Activated naive CD4-positive, alpha-beta T cell treated with anti-CD3 and anti-CD28 coated beads, Interleukin-2, amount 50 U/mL, for 72 hours (primary cell): ENCODE measurements around the gene BEX2. TPM values are rescaled to one million over a fixed set of nuclear protein-coding genes. Genes with fewer than 3 reads are reported as not detected.

Source experiments
- ATAC-seq, 2 donors: fragments of 150-1000 bp; cut with Tn5 transposase; 2 replicates each; pipeline ENCODE4 v1.10.0; 2021; ENCODE audit warnings: mild to moderate bottlenecking in 2 of 2, moderate library complexity in 2 of 2
- DNase-seq, 2 donors: peaks; one replicate each; pipeline ENCODE4 v3.0.0; 2021 to 2022; ENCODE audit warnings: low spot score in 2 of 2
- H3K27ac Mint-ChIP-seq, 2 donors: one replicate each; pipeline ENCODE4 v1.8.0; 2022; ENCODE audit warnings: mild to moderate bottlenecking in 2 of 2, mixed read lengths in 2 of 2
- H3K36me3 Mint-ChIP-seq, 2 donors: one replicate each; pipeline ENCODE4 v1.8.0; 2022; ENCODE audit warnings: mixed read lengths in 2 of 2
- H3K9me3 Mint-ChIP-seq, 2 donors: one replicate each; pipeline ENCODE4 v1.8.0; 2022; ENCODE audit warnings: mixed read lengths in 2 of 2
- total RNA-seq, 2 donors: library from RNA; stranded (reverse); gene quantifications; one replicate each; pipeline ENCODE4 v1.2.3, GENCODE V29; 2022

The BEX2 gene
- total RNA-seq, 2 donors from 2014 or later = 11.9 to 16.4 TPM

DNA sequence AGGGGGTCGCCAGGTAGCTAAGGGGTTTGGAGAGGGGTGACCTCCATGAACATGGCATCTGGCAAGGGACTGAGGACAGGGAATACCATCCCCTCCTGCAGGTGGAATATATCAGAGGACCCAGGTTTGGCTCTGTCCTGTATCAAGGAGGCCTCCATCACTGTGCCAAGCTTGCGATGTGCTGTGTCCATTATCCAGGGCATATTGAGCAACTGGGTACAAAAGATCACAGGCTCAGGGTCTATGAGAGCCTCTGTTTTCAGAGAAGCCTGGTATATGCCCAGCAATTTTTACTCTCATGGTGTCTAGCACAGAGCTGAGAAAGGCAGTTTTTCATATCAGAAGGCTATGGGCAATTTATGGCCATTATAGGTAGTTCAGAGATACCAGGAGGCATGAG is 17.7 kb downstream of the BEX2 start:
- no peaks in the 10 kb centered on the region for H3K36me3 Mint-ChIP-seq
- ATAC-seq (no peak), DNase-seq (no peak)
- no peaks in the 10 kb centered on the region for H3K9me3 Mint-ChIP-seq
- H3K27ac Mint-ChIP-seq = no peak overlapping the region

GRCh38 chrX:103279624-103280023 is 31.2 kb downstream of the BEX2 start:
- H3K9me3 Mint-ChIP-seq = no peaks in the 10 kb centered on the region
- no peaks in the 10 kb centered on the region for H3K36me3 Mint-ChIP-seq
- DNase-seq (no peak), ATAC-seq (no peak)
- no peak overlapping the region for H3K27ac Mint-ChIP-seq

GRCh38 chrX:103276581-103277002 is 34.2 kb downstream of the BEX2 start, which contains the start of gene TCEAL5:
TSS of gene TCEAL5 (minus strand) at chrX:103276750. CDS start at chrX:103274563, 2,187 bp downstream.
- H3K9me3 Mint-ChIP-seq = no peaks in the 10 kb centered on the region
- DNase-seq = no peak
- ATAC-seq = no peak
- no peak within 1 kb of the TSS for H3K27ac Mint-ChIP-seq
- no peaks in the 10 kb centered on the region for H3K36me3 Mint-ChIP-seq

DNA sequence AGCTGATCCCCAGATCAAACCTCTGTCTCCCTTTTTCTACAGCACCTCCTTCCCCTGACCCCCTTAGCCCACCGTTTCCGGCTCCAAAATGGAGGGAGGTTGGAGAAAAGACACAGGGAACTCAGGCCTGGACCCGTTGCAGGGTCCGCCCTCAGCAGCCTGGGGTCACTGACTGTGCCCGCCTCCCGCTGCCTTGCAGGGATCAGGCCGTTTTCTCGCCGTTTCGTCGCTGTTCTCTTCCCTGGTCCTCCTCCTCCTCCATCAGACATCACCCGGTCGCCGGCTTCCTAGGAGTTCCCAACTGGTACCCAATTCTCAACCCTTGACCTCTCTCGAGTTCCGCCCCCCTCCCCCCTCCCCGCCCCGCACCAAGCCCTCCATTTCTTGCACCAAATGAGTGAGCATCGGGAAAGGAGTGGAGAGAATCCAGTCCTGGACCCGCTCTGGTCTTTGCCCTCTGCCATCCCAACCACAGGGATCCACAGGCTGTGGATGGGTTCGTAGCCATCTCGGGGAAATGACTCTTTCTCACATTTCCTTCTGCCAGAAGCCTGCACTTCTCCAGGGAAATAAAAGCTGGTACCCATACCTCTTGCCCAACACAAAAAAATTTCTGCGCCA is 34.7 kb downstream of the BEX2 start:
- no peaks in the 10 kb centered on the region for H3K36me3 Mint-ChIP-seq
- H3K9me3 Mint-ChIP-seq = no peaks in the 10 kb centered on the region

DNA sequence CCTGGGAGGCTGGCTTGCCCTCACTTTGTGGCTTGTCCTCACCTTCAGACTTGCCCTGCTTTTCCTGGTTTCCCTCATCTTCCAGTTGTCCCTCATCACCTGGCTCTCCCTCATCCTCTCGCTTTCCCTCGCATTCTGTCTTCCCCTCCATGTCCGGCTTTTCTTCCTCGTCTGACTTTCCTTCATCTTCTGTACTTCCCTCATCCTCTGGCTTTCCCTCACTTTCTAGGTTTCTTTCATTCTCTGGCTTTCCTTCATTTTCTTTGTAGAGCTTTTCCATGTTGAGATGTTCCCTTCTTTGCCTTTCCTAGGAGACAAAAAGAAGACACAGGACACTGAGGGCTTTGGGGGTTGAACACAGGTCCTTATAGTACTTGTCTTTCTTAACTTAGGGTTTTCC is 36.5 kb downstream of the BEX2 start:
- no peaks in the 10 kb centered on the region for H3K36me3 Mint-ChIP-seq
- no peak for DNase-seq

More for the DNA sequence above, 34.7 kb downstream of the BEX2 start:
- DNase-seq (no peak), ATAC-seq (no peak)
- no peak overlapping the region for H3K27ac Mint-ChIP-seq

More for the DNA sequence above, 36.5 kb downstream of the BEX2 start:
- ATAC-seq = no peak
- no peak overlapping the region for H3K27ac Mint-ChIP-seq
- H3K9me3 Mint-ChIP-seq = no peaks in the 10 kb centered on the region

Other genes starting within 250 kb of the BEX2 start
- under 1 TPM in 1 of 2 donors, not detected in 1; 0.46 TPM for gene BEX1, start 246.8 kb downstream of the BEX2 start, total RNA-seq
- gene NXF3, start 217.8 kb downstream of the BEX2 start, total RNA-seq = not detected
- 10 to 100 TPM; 11.5 to 11.8 TPM for gene BEX4, start 95.9 kb downstream of the BEX2 start, total RNA-seq
- 10 to 100 TPM; 22.2 to 42.5 TPM for gene TCEAL8, start 55.8 kb downstream of the BEX2 start, total RNA-seq
- not detected for gene TCEAL5, start 34.2 kb downstream of the BEX2 start, total RNA-seq
- not detected for gene TCEAL7, start 19.2 kb upstream of the BEX2 start, total RNA-seq
- gene TCEAL9, start 45.5 kb upstream of the BEX2 start, total RNA-seq = 1 to 10 TPM in 1 of 2 donors, under 1 TPM in 1; 0.80 to 3.2 TPM
- 10 to 100 TPM in 1 of 2 donors, 1 to 10 TPM in 1; 6.0 to 36.8 TPM for gene BEX3, start 65.5 kb upstream of the BEX2 start, total RNA-seq
- gene RAB40A, start 208.5 kb upstream of the BEX2 start, total RNA-seq = under 1 TPM; 0.14 to 0.68 TPM